AG10803 (cell line): Measurements from ENCODE around the gene MEAF6.

ENCODE experiments used
- DNase-seq: peaks from one replicate; pipeline ENCODE4 v3.0.0; 2010; ENCODE audit warnings: low read depth
- H3K4me3 ChIP-seq: 2 replicates; pipeline ENCODE4 v1.5.1; 2011; ENCODE audit warnings: mild to moderate bottlenecking, low read length, control low read depth
- TF ChIP-seq, protein P1 (sequence below): conservative IDR thresholded peaks from 2 replicates; pipeline ENCODE4 v1.5.1; 2011; ENCODE audit warnings: mild to moderate bottlenecking, low read length, control low read depth, inconsistent platforms

Gene MEAF6

DNA sequence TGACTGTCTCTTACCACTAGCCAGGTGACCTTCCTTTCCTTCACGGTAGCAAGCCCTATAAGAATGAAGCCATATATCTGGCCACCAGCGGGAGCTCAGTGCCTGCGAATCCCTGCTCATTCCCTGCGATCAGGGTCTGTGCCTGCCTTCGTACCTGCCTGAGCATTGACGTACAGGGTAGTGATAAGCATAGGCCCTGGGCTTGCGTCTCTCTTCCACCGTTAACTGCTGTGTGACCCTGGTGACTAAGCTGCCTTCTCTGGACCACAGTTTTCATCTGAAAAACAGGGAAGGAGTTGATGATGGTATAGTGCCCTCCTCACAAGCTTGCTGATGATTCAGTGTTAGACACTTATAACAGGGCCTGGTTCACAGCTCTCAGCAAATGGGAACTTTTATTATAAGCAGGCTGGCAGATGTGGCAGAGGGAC lies 36.1 kb downstream of the MEAF6 start:
- TF ChIP-seq, protein P1, sequence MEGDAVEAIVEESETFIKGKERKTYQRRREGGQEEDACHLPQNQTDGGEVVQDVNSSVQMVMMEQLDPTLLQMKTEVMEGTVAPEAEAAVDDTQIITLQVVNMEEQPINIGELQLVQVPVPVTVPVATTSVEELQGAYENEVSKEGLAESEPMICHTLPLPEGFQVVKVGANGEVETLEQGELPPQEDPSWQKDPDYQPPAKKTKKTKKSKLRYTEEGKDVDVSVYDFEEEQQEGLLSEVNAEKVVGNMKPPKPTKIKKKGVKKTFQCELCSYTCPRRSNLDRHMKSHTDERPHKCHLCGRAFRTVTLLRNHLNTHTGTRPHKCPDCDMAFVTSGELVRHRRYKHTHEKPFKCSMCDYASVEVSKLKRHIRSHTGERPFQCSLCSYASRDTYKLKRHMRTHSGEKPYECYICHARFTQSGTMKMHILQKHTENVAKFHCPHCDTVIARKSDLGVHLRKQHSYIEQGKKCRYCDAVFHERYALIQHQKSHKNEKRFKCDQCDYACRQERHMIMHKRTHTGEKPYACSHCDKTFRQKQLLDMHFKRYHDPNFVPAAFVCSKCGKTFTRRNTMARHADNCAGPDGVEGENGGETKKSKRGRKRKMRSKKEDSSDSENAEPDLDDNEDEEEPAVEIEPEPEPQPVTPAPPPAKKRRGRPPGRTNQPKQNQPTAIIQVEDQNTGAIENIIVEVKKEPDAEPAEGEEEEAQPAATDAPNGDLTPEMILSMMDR, result no peak
- peak; percentile 70 for DNase-seq
- H3K4me3 ChIP-seq, result peak overlapping the region; percentile 84

DNA sequence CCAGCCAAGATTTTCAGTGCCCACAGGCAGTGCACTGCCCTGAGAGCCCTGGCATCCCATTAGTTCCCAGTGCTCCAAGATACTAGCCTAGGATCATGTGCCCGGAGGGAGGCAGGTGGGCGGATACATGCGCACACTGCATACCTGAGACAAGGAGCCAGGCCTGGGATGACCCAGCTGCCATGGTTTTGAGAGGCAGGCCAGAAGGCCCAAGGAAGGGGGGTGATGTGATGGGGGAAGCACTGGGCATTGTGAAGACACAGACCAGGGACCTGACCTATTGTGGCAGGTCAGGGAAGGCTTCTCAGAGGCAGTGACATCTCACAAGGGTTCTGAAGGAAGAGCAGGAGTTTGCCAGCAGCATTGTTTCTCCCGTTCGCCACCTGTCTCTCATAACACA lies 36.6 kb downstream of the MEAF6 start:
- TF ChIP-seq, protein P1, result no peak
- no peak for DNase-seq
- H3K4me3 ChIP-seq, result peak overlapping the region; percentile 84

GRCh38 chr1:37477198-37477931 lies 37.2 kb downstream of the MEAF6 start:
- TF ChIP-seq, protein P1, result 0 out of 2 replicates have a peak, but pooled peaks have one; percentile 2
- DNase-seq, result peak; percentile 45
- H3K4me3 ChIP-seq, result peak overlapping the region; percentile 84

DNA sequence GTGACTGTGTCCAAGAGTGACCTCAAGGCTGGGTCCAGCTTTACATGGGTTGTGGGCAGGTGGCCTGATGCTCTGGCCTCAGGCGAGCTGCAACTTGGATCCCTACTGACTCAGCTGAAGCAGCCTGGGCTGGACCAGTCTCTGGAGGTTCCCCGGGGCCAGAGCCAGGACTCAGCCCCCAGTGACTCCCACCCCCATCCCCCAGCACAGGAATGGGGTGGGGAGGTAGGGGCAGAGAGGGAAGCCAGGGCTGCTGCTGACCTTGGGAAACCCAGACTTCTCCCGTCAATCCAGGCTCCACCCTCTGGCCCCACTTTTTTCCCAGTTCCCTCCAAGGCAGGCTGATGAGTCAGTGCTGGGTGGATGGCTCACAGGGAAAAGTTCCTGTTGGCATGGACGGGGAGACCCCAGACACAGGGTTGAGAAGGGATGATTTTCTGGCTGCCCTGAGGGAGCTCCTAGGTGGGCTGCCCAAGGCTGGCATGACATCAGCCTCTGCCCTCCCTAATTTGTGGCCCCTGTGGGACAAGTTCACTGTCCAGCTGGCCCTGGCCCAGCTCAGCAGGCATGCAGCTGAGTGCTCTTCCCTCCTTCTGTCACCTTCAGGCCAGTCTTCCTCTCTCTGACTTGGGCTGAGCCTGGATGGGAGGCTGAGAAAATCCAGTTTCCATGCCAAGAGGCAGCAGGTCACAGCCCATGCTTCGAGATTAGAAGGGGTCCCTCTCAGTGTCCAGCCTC lies 37.9 kb downstream of the MEAF6 start:
- TF ChIP-seq, protein P1, result no peak
- peak; percentile 90 for DNase-seq
- H3K4me3 ChIP-seq, result peak overlapping the region; percentile 84

- H3K4me3 ChIP-seq, result peak overlapping the region; percentile 84
- no peak for DNase-seq
- TF ChIP-seq, protein P1, result no peak
These were observed 38.5 kb downstream of the MEAF6 start for GRCh38 chr1:37476087-37476452.

- H3K4me3 ChIP-seq, result peak overlapping the region; percentile 84
- TF ChIP-seq, protein P1, result no peak
- no peak for DNase-seq
These were observed 39.0 kb downstream of the MEAF6 start for GRCh38 chr1:37475380-37476086.
